ENCODE measurements around the gene TBC1D21.

The TBC1D21 gene

DNA sequence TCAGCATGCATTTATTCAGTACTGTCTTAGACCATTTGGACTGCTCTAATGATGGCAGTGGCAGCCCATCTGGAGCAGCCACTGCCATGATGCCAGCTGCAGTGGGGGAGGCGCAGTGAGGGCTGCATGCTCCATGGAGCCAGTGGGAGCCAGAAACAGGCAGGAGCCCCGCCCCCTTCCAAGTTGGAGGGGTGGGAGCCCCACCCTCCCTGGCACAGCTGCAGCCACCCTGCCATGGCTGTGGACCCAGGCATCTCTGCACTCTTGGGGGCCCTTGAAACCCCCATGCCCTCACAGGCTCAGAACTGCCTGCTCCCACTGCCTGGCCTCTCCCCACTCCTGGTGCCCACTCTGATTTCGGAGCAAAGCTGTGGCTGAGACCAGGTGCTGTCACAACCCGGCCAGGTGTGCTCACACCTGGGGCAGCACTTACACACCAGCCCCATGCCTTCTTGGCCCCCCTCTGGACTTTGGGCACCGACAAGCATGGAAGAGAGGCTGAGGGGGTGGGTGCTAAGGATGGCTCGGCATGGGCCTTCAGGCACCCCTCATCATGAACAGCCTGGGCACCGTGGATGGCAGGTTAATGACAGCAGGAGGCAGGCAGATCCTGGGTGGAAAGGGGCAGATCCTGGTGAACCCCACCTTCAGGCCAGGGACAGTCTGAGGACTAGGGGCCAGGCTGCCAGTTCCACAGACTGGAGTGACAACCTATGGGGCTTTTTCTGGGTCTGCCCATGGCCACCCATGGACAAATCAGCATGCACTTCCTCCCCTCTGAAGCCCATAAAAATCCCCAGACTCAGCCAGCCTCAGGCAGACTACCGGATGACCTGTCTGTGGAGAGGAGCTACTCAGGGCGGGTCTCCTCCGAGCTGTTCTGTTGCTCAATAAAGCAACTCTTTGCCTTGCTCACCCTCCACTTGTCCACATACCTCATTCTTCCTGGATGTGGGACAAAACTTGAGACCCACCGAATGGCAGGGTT, 18.3 kb downstream of the TBC1D21 start:
- DNase-seq = no peak

DNA sequence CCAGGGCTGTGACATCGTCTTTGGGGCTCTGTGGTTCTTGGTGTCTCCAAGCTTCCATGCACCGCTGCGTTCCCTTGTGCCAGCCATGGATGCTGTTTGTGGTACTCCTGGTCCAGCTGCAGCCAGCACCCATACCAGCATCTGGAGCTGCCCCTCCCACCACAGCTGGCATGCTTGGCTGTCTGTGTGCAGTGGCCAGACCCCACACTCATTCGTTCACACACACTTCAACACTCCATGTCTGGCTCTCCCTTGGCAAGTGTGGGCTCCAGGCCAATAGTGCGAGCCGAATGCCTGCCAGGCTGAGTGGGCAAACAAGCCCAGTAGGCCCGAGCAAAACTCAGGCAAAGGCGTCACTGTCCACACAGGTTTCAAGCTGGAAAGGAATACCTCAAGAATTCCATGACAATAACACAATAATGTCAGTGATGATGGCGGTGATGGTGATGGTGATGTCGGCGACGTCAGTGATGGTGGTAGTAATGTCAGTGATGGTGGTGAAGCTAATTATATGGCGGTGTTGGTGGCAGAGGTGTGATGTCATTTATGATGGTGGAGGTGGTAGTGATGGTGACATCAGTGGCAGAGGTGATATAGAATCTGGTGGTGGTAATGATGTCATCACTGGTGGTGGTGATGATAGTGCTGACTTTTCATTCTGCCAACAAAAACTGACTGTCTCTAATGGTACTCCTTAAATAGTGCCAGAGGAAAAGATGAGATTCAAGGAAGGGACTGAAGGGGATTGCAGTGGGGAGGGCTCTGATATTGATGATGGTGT, 19.3 kb downstream of the TBC1D21 start:
- no peak for DNase-seq

DNA sequence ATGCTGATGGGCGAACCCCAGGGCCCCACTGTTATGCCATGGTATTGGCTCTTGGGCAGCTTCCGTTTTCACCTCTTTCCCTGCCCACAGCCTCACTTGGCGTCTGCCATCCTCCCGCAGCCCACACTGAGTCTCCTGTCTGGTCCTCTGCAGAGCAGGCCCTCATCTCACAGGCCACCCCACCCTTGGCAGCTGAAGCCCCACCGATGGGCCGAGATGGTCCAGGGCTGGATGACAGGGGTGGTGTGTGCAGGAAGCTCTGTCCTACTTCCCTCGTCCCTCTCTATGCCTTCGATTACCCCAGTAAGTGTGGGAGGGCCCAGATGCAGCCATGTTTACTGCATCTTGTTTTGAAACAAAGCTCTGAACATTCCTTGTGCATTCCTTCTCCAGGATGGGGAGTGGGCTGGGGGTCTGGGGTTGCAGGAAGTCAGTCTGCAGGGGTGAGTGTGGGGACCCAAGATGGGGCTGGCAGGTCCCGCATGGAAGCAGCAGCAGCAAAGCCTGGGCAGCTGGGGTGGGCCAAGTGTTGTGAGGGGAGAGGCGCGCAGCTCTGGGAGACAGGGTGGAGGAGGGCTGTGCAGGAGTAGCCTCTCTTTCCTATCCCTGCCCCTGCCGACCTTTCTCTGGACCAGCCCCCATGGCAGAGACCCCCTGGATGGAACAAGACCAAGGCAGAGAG, 20.9 kb downstream of the TBC1D21 start:
- DNase-seq = no peak

GRCh38 chr15:73897441-73898261, 24.3 kb downstream of the TBC1D21 start:
- peak; percentile 76 for DNase-seq

GRCh38 chr15:73899197-73900094, 26.1 kb downstream of the TBC1D21 start:
- no peak for DNase-seq

GRCh38 chr15:73900095-73900712, 26.8 kb downstream of the TBC1D21 start:
- DNase-seq = no peak

DNA sequence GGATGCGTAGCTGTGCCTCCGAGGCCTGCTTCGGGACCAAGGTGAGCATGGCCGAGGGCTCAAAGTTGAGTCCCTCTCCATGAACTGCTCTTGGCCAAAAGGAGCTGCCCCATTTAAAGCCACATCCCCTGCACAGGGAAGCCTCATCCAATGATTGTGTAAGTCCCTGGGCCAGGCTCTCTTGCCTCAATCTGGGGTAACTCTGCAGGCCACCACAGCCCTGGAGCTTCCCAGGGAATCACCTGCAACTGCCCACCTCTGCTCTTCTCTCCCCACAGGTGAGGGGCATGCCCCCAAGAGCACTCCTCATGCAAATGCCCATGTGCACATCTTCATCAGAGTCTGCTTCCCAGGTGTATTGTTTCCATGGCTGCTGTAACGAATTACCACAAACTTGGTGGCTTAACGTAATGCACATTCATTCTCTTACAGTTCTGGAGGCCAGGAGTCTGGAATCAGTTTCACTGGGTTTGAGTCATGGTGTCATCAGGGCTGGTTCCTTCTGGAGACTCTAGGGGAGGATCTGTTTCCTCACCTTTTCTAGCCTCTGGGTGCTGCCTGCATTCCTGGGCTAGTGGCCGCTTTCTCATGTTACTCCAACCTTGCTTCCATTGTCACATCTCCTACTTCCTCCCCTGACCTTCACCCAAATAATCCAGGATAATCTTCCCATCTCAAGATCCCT, 27.9 kb downstream of the TBC1D21 start:
- DNase-seq = no peak

DNA sequence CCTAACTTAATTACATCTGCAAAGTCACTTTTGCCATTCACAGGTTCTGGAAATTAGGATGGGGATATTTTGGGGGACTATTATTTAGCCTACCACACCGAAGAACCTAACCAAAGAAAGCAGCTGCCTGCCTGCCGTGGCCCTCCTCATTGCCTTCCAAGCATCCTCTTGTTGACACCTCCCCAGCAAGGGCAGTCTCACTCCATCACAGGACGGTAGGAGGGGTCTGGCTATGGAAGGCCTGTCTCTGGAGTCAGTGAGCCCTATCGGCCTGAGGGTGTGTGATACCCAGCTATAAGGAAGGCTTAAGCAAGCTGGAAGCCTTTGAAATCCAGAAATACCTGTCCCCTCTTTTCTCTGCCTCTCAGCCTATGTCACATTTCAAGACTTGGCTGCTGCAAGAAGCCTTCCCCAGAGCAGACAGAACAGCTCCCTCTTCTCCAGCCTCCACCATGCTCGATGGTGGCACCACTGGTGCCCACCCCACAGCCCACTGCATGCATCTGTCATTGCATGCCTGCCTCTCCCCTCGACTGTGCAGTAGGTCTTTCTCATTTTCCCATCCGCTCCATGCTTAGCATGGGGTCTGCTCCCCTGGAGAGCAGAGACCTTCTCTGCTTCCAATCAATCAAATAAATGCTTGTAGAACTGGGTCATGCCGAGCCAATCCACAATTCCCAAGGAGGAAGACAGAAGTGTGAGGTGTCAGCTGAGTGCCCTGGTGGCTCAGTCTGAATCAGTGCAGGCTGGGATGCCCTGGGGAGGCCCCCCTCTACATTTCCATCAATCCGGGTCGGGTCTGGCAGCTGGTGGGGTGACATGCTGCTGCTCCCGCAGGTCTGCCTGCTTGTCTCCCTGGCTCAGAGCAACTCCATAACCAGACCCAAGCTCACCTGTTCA, 29.0 kb downstream of the TBC1D21 start:
- DNase-seq = no peak

- DNase-seq = no peak
Observed at GRCh38 chr15:73904026-73904815, 30.9 kb downstream of the TBC1D21 start.

DNA sequence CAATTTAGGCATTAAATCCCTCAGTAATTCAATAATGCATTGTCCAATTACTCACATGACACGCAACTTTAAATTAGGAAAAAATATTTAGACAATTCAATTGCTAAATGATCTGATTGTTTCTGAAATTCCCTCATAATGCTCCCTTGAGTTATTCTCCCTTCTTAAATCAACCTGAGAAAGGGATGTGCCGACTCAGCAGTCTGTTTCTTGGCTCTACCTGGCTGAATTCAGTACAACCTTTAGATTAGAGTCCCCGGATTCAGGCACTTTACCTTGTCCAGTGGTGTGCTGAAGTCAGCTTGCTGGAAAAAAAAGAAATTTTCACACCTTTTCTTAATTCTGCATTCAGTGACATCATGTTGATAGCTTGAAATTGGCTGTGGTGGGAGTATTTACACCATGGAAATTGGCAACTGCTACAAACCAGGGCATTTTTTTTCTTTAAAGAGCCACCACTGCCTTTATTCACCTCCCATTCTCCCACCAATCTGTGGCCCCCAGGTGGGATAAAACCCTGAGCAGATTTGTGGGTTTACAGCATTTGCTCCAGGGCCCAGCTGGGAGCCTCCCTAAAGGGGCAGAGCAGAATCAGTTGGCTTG, 32.0 kb downstream of the TBC1D21 start:
- DNase-seq = no peak

DNA sequence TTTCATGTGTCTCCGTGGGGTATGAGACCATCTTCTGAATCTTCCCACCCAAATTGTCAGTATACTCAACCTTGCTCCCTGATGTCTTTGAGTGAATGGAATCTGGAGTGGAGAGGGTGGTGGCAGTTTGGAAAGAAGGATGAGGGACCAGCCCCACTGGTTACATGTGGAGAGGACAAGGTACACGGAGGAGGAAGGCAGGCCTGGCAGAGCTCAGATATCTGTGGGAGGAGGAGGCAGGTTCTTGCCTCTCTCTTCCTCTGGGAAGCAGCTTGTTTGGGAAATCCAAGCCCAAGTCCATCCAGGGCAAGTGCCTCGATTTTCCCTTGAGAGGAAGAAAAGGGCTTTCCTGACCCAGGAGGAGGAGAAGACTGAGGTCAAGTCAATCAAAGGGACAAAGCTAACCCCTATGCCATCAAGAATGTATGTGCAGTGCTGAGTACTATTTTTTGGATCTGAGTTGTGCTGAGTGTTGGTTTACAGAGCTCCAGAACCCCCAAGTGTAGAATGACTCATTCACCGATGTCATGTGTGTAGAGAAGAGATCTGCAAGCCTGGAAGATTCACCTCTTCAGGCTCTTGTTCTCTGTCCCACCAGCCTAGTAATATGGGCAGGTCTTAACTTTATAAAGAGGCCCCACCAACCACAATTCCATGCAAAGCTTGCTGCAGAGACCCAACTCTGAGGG, 33.1 kb downstream of the TBC1D21 start:
- no peak for DNase-seq

GRCh38 chr15:73907035-73907408, 33.7 kb downstream of the TBC1D21 start:
- no peak for DNase-seq

DNA sequence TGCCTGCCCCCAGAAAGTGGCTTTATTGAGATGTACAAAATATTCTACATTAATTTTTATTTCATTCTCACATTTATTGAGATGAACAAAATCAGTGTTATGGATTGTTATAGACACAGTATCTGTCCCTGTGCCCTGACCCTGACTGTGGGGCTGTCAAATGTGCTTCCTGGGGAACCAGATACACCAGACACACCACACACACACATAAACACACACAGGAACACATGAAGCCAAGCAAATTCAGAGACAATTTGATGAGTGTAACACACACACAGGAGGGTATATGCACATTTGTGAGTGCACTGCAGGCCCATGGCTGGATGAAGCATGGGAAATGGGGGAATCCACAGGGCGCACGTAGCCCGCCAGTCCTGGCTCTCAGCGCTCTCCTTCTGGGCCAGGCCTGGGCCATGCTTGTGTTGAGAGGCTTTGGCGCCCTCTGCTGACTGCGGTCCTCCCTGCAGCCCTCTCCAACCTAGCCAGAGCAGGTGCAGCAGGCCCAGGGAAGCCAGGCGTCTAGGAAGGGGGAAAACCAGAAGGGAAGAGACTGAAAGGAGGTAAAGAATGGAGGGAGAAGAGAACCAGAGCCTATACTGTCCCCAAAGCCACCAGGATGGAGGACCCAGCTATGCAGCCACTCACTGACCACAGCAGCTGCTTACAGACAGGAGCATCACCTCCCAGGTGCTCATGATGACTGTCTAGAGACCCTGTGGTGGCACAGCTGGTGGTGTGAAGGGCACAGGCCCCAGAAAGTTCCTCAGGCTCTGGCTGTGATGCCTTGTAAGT, 34.9 kb downstream of the TBC1D21 start:
- DNase-seq = peak; percentile 87

- no peak for DNase-seq
Observed at GRCh38 chr15:73908822-73909122, 35.4 kb downstream of the TBC1D21 start.

- DNase-seq = no peak
Observed at GRCh38 chr15:73909651-73910050, 36.3 kb downstream of the TBC1D21 start.

DNA sequence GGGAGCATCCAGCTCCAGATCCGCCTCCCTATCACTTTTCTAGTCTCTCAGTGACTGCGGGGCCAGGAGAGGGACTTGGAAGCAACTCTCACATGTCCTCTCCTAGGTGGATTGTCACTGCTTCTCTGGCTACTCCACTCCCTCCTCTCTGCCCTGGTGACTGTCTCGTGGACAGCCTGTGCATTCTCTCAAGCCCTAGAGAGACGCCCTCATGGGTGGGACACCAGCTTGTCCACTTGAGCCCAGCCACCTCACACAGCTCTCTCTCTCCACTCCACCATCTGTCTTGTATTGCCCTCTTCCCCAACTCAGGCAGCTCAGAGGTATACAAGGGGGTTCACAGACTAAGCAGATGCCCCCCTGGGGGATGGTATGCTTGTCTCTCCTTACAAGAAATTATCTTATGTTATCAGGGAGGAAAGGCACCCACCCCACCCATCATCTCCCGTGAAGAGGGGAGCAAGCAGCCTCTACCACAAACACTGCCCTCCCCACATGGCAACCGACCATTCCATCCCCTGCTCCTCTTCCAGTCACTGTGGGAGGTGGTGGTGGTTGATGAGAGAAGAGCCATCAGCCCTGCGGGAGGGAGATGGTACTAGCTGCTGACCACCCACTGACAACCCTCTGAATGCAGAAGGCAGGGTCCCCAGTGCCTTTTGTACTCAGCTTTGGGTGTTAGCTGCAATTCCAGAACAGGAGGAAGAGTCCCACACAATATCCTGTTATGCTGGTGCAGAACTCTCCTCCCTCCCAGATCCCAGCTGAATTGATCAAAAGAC, 37.3 kb downstream of the TBC1D21 start:
- no peak for DNase-seq
